CD14-positive monocyte (primary cell): Measurements from ENCODE around the gene APBA2. TPM values are rescaled to one million over a fixed set of nuclear protein-coding genes. Genes with fewer than 3 reads are reported as not detected.

ENCODE experiments used
- DNase-seq, 3 donors: peaks; one replicate each; pipeline ENCODE4 v3.0.0-alpha.2; 2011 to 2022
- H2AFZ ChIP-seq: 2 replicates; pipeline ENCODE4 v1.6.0; 2012; ENCODE audit warnings: mild to moderate bottlenecking, low read depth, low read length, inconsistent platforms; ENCODE audit not compliant: insufficient read depth, poor library complexity, severe bottlenecking
- H3K27ac ChIP-seq, 2 donors: 1 replicate in 1 of 2; 2 replicates in 1 of 2; pipeline ENCODE4 v1.5.1; 2012 to 2013; ENCODE audit warnings: low read length in 2 of 2, control low read depth in 1 of 2, inconsistent platforms in 1 of 2, low read depth in 1 of 2, mild to moderate bottlenecking in 1 of 2
- H3K27me3 ChIP-seq, 2 donors: one replicate each; pipeline versions ENCODE4 v1.6.0 to v1.6.1; 2011 to 2013; ENCODE audit warnings: low read length in 2 of 2; ENCODE audit not compliant: control insufficient read depth in 2 of 2, insufficient read depth in 2 of 2
- H3K36me3 ChIP-seq, 2 donors: replicated peaks in 1 of 2; 1 replicate in 1 of 2; 2 replicates in 1 of 2; pipeline versions ENCODE4 v1.5.1 to v1.6.1; 2012 to 2013; ENCODE audit warnings: low read length in 2 of 2, control low read depth in 1 of 2, inconsistent platforms in 1 of 2, mild to moderate bottlenecking in 1 of 2; ENCODE audit not compliant: insufficient read depth in 2 of 2, control insufficient read depth in 1 of 2
- H3K4me1 ChIP-seq, 2 donors: 1 replicate in 1 of 2; 2 replicates in 1 of 2; pipeline versions ENCODE4 v1.5.1 to v1.6.1; 2012 to 2013; ENCODE audit warnings: low read length in 2 of 2, control low read depth in 1 of 2, inconsistent platforms in 1 of 2, mild to moderate bottlenecking in 1 of 2, moderate library complexity in 1 of 2; ENCODE audit not compliant: insufficient read depth in 2 of 2, control insufficient read depth in 1 of 2
- H3K4me2 ChIP-seq: replicated peaks from 2 replicates; pipeline ENCODE3; 2012; ENCODE audit warnings: low read length, moderate library complexity, mild to moderate bottlenecking; ENCODE audit not compliant: poor library complexity, severe bottlenecking; ENCODE audit errors: extremely low read depth
- H3K4me3 ChIP-seq, 3 experiments: fragments of 200-600 bp in 1 of 3; sonication (generic) in 1 of 3; replicated peaks in 1 of 3; 1 replicate in 2 of 3; 2 replicates in 1 of 3; pipeline ENCODE4 v1.5.1; 2011 to 2013; ENCODE audit warnings: low read length in 3 of 3, mild to moderate bottlenecking in 3 of 3, control low read depth in 2 of 3, low read depth in 2 of 3, inconsistent platforms in 1 of 3, moderate library complexity in 1 of 3
- H3K79me2 ChIP-seq: 2 replicates; pipeline ENCODE4 v1.6.0; 2012; ENCODE audit warnings: mild to moderate bottlenecking, control low read depth, inconsistent platforms, low read length, moderate library complexity; ENCODE audit not compliant: insufficient read depth
- H3K9ac ChIP-seq: 2 replicates; pipeline ENCODE4 v1.6.0; 2017; ENCODE audit warnings: low read length, mild to moderate bottlenecking; ENCODE audit not compliant: insufficient read depth, poor library complexity, severe bottlenecking
- H3K9me3 ChIP-seq, 2 donors: replicated peaks in 1 of 2; 1 replicate in 1 of 2; 2 replicates in 1 of 2; pipeline versions ENCODE4 v1.5.1 to v1.6.1; 2012 to 2013; ENCODE audit warnings: low read length in 2 of 2, control low read depth in 1 of 2; ENCODE audit not compliant: control insufficient read depth in 1 of 2, insufficient read depth in 1 of 2
- H4K20me1 ChIP-seq: 2 replicates; pipeline ENCODE4 v1.6.0; 2012; ENCODE audit warnings: mild to moderate bottlenecking, low read length, control low read depth, moderate library complexity; ENCODE audit not compliant: insufficient read depth
- H3K27ac Mint-ChIP-seq, 7 donors: one replicate each; pipeline ENCODE4 v1.8.0; 2020; ENCODE audit warnings: mild to moderate bottlenecking in 7 of 7, mixed read lengths in 7 of 7, moderate library complexity in 6 of 7, inconsistent platforms in 2 of 7
- H3K27me3 Mint-ChIP-seq, 3 donors: one replicate each; pipeline ENCODE4 v1.8.0; 2021 to 2022; ENCODE audit warnings: low read depth in 3 of 3, mild to moderate bottlenecking in 3 of 3, mixed read lengths in 3 of 3, moderate library complexity in 3 of 3, inconsistent platforms in 1 of 3
- H3K36me3 Mint-ChIP-seq, 2 donors: one replicate each; pipeline ENCODE4 v1.8.0; 2020; ENCODE audit warnings: mixed read lengths in 2 of 2, inconsistent platforms in 1 of 2, mild to moderate bottlenecking in 1 of 2
- H3K4me1 Mint-ChIP-seq: one replicate; pipeline ENCODE4 v1.8.0; 2020; ENCODE audit warnings: mild to moderate bottlenecking, mixed read lengths
- H3K4me3 Mint-ChIP-seq, 2 donors: one replicate each; pipeline ENCODE4 v1.8.0; 2020; ENCODE audit warnings: mild to moderate bottlenecking in 2 of 2, mixed read lengths in 2 of 2, moderate library complexity in 1 of 2
- H3K9me3 Mint-ChIP-seq, 7 donors: one replicate each; pipeline ENCODE4 v1.8.0; 2020 to 2022; ENCODE audit warnings: mixed read lengths in 7 of 7, mild to moderate bottlenecking in 6 of 7, moderate library complexity in 6 of 7, inconsistent platforms in 2 of 7
- CTCF ChIP-seq: fragments of 200-600 bp; IDR thresholded peaks from one replicate; pipeline ENCODE4 v1.8.0; 2022; ENCODE audit warnings: antibody characterized with exemption, mild to moderate bottlenecking
- WGBS: methylation state at CpG from one replicate; pipeline ENCODE4 v1.1.5; 2013; ENCODE audit warnings: missing lambda C conversion rate; ENCODE audit not compliant: insufficient coverage; 5-methylcytosine and 5-hydroxymethylcytosine counted together
- intact Hi-C, 2 donors: fragments of 100-400 bp; cut with micrococcal nuclease; formaldehyde crosslinking; loops; one replicate each; pipeline versions ENCODE4 v1.15.0 to v1.15.1; 2023
- polyA plus RNA-seq, 3 donors: library from polyadenylated mRNA; depleted of rRNA in 1 of 3; unstranded in 2 of 3; stranded (reverse) in 1 of 3; fragments of 300-500 nt in 2 of 3; fragments of >200 nt in 1 of 3; fragmentation: Illumina TruSeq in 2 of 3; gene quantifications; 1 replicate in 2 of 3; 2 replicates in 1 of 3; pipeline ENCODE4 v1.2.3, GENCODE V29; 2012 to 2021

The APBA2 gene
- polyA plus RNA-seq, 3 donors = 0.30 TPM; not detected in 2

GRCh38 chr15:29106551-29107290, 220.9 kb downstream of the APBA2 start:
- no peaks in the 10 kb centered on the region for H3K36me3 Mint-ChIP-seq
- no peaks in the 10 kb centered on the region for H3K9me3 Mint-ChIP-seq
- Histone ChIP-seq H3K4me1 (peaks cover 3 to 6% of the 10 kb centered on the region in 2 donors), H3K9ac (no peak overlapping the region), H2AFZ (no peak overlapping the region), H3K27me3 (no peaks in the 10 kb centered on the region), H3K9me3 (no peaks in the 10 kb centered on the region), H3K4me2 (no peak overlapping the region), H3K79me2 (no peaks in the 10 kb centered on the region), H3K27ac (no peak overlapping the region), H3K4me3 (no peak overlapping the region), H3K36me3 (no peaks in the 10 kb centered on the region), H4K20me1 (no peaks in the 10 kb centered on the region)
- H3K27ac Mint-ChIP-seq = no peak overlapping the region
- 97% methylated on average over 16 of the region's 21 CpGs for whole genome bisulfite sequencing
- peaks cover 7 to 10% (median 8%) of the 10 kb centered on the region in 3 donors for H3K27me3 Mint-ChIP-seq
- H3K4me1 Mint-ChIP-seq = peaks cover 1% of the 10 kb centered on the region
- no peak for TF ChIP-seq CTCF
- no peak overlapping the region for H3K4me3 Mint-ChIP-seq
- intact Hi-C loops = no loop called here
- no peak for DNase-seq

GRCh38 chr15:29107291-29107890, 221.6 kb downstream of the APBA2 start:
- H3K9me3 ChIP-seq = no peaks in the 10 kb centered on the region
- H3K27me3 Mint-ChIP-seq = peaks cover 7 to 10% (median 8%) of the 10 kb centered on the region in 3 donors
- no peaks in the 10 kb centered on the region for H3K27me3 ChIP-seq
- 82% methylated on average over 11 of the region's 19 CpGs for WGBS
- no peaks in the 10 kb centered on the region for H3K9me3 Mint-ChIP-seq
- no peaks in the 10 kb centered on the region for H3K4me1 Mint-ChIP-seq
- no peaks in the 10 kb centered on the region for H3K36me3 Mint-ChIP-seq
- H3K36me3 ChIP-seq = no peaks in the 10 kb centered on the region
- no peak overlapping the region for H3K27ac Mint-ChIP-seq
- no peak overlapping the region for H3K4me3 Mint-ChIP-seq
- no peak overlapping the region for H2AFZ ChIP-seq
- peaks cover 3 to 6% of the 10 kb centered on the region in 2 donors for H3K4me1 ChIP-seq
- no peak overlapping the region for H3K4me2 ChIP-seq
- H4K20me1 ChIP-seq = no peaks in the 10 kb centered on the region
- TF ChIP-seq CTCF = no peak
- no peak overlapping the region for H3K4me3 ChIP-seq
- no peak for DNase-seq
- intact Hi-C loops = no loop called here
- H3K9ac ChIP-seq = no peak overlapping the region
- H3K79me2 ChIP-seq = no peaks in the 10 kb centered on the region
- H3K27ac ChIP-seq = no peak overlapping the region
